GM19324 (cell line): Measurements from ENCODE around the gene ACVR1.
"Not testable (repeated sequence)": the region's sequence is repeated elsewhere in the genome, so short reads cannot be mapped to it uniquely, and the experiment has no call there.

ENCODE experiments used
- ATAC-seq: cut with Tn5 transposase; IDR thresholded peaks from one replicate; pipeline ENCODE4 v1.9.1; 2021; ENCODE audit warnings: mild to moderate bottlenecking, moderate library complexity; ENCODE audit not compliant: unreplicated experiment, low FRiP score

The ACVR1 gene

GRCh38 chr2:157771234-157771633 is 104.9 kb downstream of the ACVR1 start:
- no peak for ATAC-seq

GRCh38 chr2:157769856-157770255 is 106.3 kb downstream of the ACVR1 start:
- no peak for ATAC-seq

- ATAC-seq = no peak
Measured at GRCh38 chr2:157764386-157764785, 111.7 kb downstream of the ACVR1 start.

- ATAC-seq = no peak
Measured at GRCh38 chr2:157761520-157761919, 114.6 kb downstream of the ACVR1 start.

- ATAC-seq = no peak
Measured at GRCh38 chr2:157760949-157761348, 115.2 kb downstream of the ACVR1 start.

GRCh38 chr2:157759855-157760254 is 116.3 kb downstream of the ACVR1 start:
- no peak for ATAC-seq

- ATAC-seq = no peak
Measured at GRCh38 chr2:157758586-157758985, 117.5 kb downstream of the ACVR1 start.

- no peak for ATAC-seq
Measured at GRCh38 chr2:157757500-157757899, 118.6 kb downstream of the ACVR1 start.

- ATAC-seq = not testable (repeated sequence)
Measured at GRCh38 chr2:157756447-157756846, 119.7 kb downstream of the ACVR1 start.

GRCh38 chr2:157751462-157752058 is 124.6 kb downstream of the ACVR1 start:
- ATAC-seq = no peak

- no peak for ATAC-seq
Measured at GRCh38 chr2:157749684-157750083, 126.4 kb downstream of the ACVR1 start.

GRCh38 chr2:157748371-157749142 is 127.6 kb downstream of the ACVR1 start:
- ATAC-seq = no peak

- no peak for ATAC-seq
Measured at GRCh38 chr2:157747695-157748370, 128.3 kb downstream of the ACVR1 start.

GRCh38 chr2:157747280-157747679 is 128.8 kb downstream of the ACVR1 start:
- ATAC-seq = no peak

- ATAC-seq = no peak
Measured at GRCh38 chr2:157746234-157746950, 129.7 kb downstream of the ACVR1 start.

- no peak for ATAC-seq
Measured at GRCh38 chr2:157744571-157745076, 131.5 kb downstream of the ACVR1 start.

- ATAC-seq = no peak
Measured at GRCh38 chr2:157743051-157743450, 133.1 kb downstream of the ACVR1 start.

- ATAC-seq = no peak
Measured at GRCh38 chr2:157741819-157742484, 134.2 kb downstream of the ACVR1 start.

- no peak for ATAC-seq
Measured at GRCh38 chr2:157737656-157738055, 138.5 kb downstream of the ACVR1 start.

GRCh38 chr2:157735532-157735931 is 140.6 kb downstream of the ACVR1 start:
- ATAC-seq = no peak
